Measurements from ENCODE around the gene PSEN2. TPM values are rescaled to one million over a fixed set of nuclear protein-coding genes. Genes with fewer than 3 reads are reported as not detected.

Gene PSEN2
- total and polyA plus RNA-seq, 9 of the 15 experiments (the other 6 are each of a cell fraction or from before 2014, with no cell fraction given) = 2.3 to 21.5 (median 13.7) TPM

DNA sequence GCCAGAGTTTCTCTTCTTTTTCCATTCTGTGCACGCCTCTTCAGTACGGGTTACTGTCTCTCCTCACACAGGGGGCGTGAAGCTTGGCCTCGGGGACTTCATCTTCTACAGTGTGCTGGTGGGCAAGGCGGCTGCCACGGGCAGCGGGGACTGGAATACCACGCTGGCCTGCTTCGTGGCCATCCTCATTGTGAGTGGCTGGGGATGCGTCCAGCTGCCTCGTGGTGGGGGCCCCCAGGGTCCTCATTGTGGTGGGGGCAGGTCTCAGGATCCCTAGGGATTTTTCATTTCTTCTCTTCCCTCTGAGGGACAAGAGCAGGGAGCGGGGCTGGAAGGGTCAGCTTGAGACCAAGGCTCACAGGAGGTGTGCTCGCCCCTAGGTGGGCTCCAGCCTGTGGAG is 23.5 kb downstream of the PSEN2 start:
- no TSS peak for BruUV-seq (replicated peaks)

More for the DNA sequence above, 23.5 kb downstream of the PSEN2 start:
- WGBS (ENCODE audit: insufficient coverage, low coverage, missing lambda C conversion rate) = 87% methylated on average over 8 of the region's 13 CpGs
- ChIA-PET CTCF (ENCODE audit: low intra/inter-chr PET ratio) (no interaction called here), POLR2A (interaction anchor here (1.1 to 1.6 kb wide), 2 partner anchors 9 to 10 kb away, joined by 3 to 4 read pairs; no protein-coding TSS in a partner anchor)
- no peak overlapping the region for H3K4me2 ChIP-seq (ENCODE audit: insufficient read depth, low read length)
- no peak overlapping the region for H3K9ac ChIP-seq (ENCODE audit: insufficient read depth in 1 of 2, low read depth in 2 of 2, low read length in 2 of 2)
- in situ Hi-C loops (cut with MboI) = no loop called here
- H3K4me3 ChIP-seq = no peak overlapping the region
- ATAC-seq (no peak), FAIRE-seq (no peak), DNase-seq (ENCODE audit: extremely low read depth in 1 of 4, low spot score in 3 of 4) (no peak)
- no peaks in the 10 kb centered on the region for H3K9me1 ChIP-seq (ENCODE audit: control insufficient read depth, insufficient read depth, low read length)
- peaks cover 12% of the 10 kb centered on the region; the same call in 1 of the 3 replicates for H3K36me3 ChIP-seq (ENCODE audit: control insufficient read depth, insufficient read depth, low read length)
- H2AFZ ChIP-seq (ENCODE audit: low read depth, low read length) = no peak overlapping the region
- H3K79me2 ChIP-seq (ENCODE audit: control insufficient read depth, insufficient read depth, low read length) = no peaks in the 10 kb centered on the region
- H3K27me3 ChIP-seq (ENCODE audit: control insufficient read depth in 2 of 2, insufficient read depth in 2 of 2, low read length in 2 of 2) = no peaks in the 10 kb centered on the region
- intact Hi-C loops (cut with micrococcal nuclease) = no loop called here
- TF ChIP-seq, protein P1, sequence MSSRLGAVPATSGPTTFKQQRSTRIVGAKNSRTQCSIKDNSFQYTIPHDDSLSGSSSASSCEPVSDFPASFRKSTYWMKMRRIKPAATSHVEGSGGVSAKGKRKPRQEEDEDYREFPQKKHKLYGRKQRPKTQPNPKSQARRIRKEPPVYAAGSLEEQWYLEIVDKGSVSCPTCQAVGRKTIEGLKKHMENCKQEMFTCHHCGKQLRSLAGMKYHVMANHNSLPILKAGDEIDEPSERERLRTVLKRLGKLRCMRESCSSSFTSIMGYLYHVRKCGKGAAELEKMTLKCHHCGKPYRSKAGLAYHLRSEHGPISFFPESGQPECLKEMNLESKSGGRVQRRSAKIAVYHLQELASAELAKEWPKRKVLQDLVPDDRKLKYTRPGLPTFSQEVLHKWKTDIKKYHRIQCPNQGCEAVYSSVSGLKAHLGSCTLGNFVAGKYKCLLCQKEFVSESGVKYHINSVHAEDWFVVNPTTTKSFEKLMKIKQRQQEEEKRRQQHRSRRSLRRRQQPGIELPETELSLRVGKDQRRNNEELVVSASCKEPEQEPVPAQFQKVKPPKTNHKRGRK (tag; IDR thresholded peaks at IDR 0.05) = no peak
- TF ChIP-seq SP1 (CRISPR knock-in tag; IDR thresholded peaks at IDR 0.05) (no peak), FIP1L1 (IDR thresholded peaks at IDR 0.05; ENCODE audit: low read depth, low read length, poor library complexity, severe bottlenecking) (no peak), DIDO1 (tag; IDR thresholded peaks at IDR 0.05; ENCODE audit: low read depth) (no peak), ZNF12 (CRISPR knock-in tag; IDR thresholded peaks at IDR 0.05) (no peak), SRF (CRISPR knock-in tag; IDR thresholded peaks at IDR 0.05) (no peak), ETS2 (tag; IDR thresholded peaks at IDR 0.05; ENCODE audit: borderline replicate concordance, poor library complexity, severe bottlenecking) (no peak), ZNF445 (CRISPR knock-in tag; IDR thresholded peaks at IDR 0.05; ENCODE audit: low read depth) (no peak), ELF4 (CRISPR knock-in tag; IDR thresholded peaks at IDR 0.05) (no peak), ZNF217 (CRISPR knock-in tag; IDR thresholded peaks at IDR 0.05) (no peak), ZNF77 (CRISPR knock-in tag; IDR thresholded peaks at IDR 0.05) (no peak), KAT2B (IDR thresholded peaks at IDR 0.05; ENCODE audit: low read depth, low read length) (no peak), FOSL1 (tag; conservative IDR thresholded peaks at IDR 0.05) (no peak), IRF2 (CRISPR knock-in tag; IDR thresholded peaks at IDR 0.05) (no peak)
- TF ChIP-seq, protein P2, sequence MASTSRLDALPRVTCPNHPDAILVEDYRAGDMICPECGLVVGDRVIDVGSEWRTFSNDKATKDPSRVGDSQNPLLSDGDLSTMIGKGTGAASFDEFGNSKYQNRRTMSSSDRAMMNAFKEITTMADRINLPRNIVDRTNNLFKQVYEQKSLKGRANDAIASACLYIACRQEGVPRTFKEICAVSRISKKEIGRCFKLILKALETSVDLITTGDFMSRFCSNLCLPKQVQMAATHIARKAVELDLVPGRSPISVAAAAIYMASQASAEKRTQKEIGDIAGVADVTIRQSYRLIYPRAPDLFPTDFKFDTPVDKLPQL (IDR thresholded peaks at IDR 0.05; ENCODE audit: extremely low read depth, insufficient read length) = no peak
- H4K20me1 ChIP-seq (replicated peaks; ENCODE audit: control insufficient read depth, insufficient read depth, low read length) = no peaks in the 10 kb centered on the region
- no peaks in the 10 kb centered on the region for H3K9me3 ChIP-seq (replicated peaks; ENCODE audit: control insufficient read depth, insufficient read depth, low read depth, low read length)
- H3K4me1 ChIP-seq (replicated peaks in 1 of 2; ENCODE audit: control insufficient read depth in 2 of 2, insufficient read depth in 2 of 2, low read length in 2 of 2) = no peaks in the 10 kb centered on the region
- H3K27ac ChIP-seq (ENCODE audit: extremely low read depth, low read depth, low read length) = no peak overlapping the region
